NCI-H774 (cell line): ENCODE measurements around the gene HOXC13.

ENCODE experiments used
- DNase-seq: peaks from one replicate; lab custom pipeline; 2025; lab: John Stamatoyannopoulos, UW

Gene HOXC13

GRCh38 chr12:53995378-53996239 lies 57.0 kb downstream of the HOXC13 start:
- DNase-seq: peak; percentile 79
